ENCODE measurements around the gene FSTL5. TPM values are rescaled to one million over a fixed set of nuclear protein-coding genes. Genes with fewer than 3 reads are reported as not detected.

Gene FSTL5
- total RNA-seq, 1 experiment from 2014 or later, result not detected

DNA sequence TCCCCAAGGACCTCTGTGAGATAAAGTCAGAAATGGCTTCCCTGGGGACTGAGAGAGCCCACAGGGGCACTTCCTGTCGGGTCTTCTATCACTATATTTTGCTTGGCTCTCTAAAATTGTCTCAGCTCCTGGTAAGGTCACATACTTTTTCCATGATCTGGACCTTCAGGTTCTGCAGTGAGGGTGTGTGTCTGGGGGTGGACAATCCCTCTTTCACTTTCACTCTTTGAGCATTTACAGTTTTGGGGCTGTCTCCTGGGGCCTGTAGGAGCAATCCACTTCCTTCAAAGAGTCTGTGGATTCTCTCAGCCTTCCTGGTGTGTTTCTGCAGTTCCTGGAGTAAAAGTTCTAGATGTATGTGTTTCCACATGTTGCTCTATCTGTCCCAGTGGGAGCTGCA is 335.7 kb downstream of the FSTL5 start:
- Histone ChIP-seq H3K9me3 (ENCODE audit: control insufficient read depth, low read depth, low read length) (no peaks in the 10 kb centered on the region), H4K8ac (replicated peaks; ENCODE audit: insufficient read length, low read depth, low read length) (no peak overlapping the region), H2AK5ac (ENCODE audit: insufficient read length, low read length) (no peak overlapping the region), H3K23me2 (ENCODE audit: insufficient read length, low read depth, low read length, poor library complexity, severe bottlenecking) (no peaks in the 10 kb centered on the region), H2BK20ac (ENCODE audit: low read depth, low read length, poor library complexity, severe bottlenecking) (no peak overlapping the region), H3K27ac (ENCODE audit: insufficient read length, low read depth, low read length) (no peak overlapping the region), H3K23ac (ENCODE audit: insufficient read length, low read depth, low read length) (no peak overlapping the region), H3K79me1 (ENCODE audit: insufficient read depth, low read depth, low read length, poor library complexity, severe bottlenecking) (no peaks in the 10 kb centered on the region), H3K18ac (ENCODE audit: insufficient read length, low read depth, low read length) (no peak overlapping the region), H4K20me1 (ENCODE audit: control insufficient read depth, insufficient read depth, insufficient read length) (no peaks in the 10 kb centered on the region), H4K5ac (ENCODE audit: insufficient read length, low read depth, low read length) (no peak overlapping the region), H3K4me2 (ENCODE audit: insufficient read depth, insufficient read length, low read length) (no peak overlapping the region), H2BK120ac (ENCODE audit: low read depth, low read length, poor library complexity, severe bottlenecking) (no peak overlapping the region), H3K9ac (ENCODE audit: extremely low read depth, insufficient read length, low read length) (no peak overlapping the region), H4K91ac (ENCODE audit: insufficient read length, low read depth, low read length) (no peak overlapping the region), H2BK12ac (ENCODE audit: insufficient read length, low read depth, low read length) (no peak overlapping the region), H3K14ac (ENCODE audit: insufficient read depth, low read length) (no peak overlapping the region), H3T11ph (ENCODE audit: low read length) (no peak overlapping the region), H2BK5ac (ENCODE audit: insufficient read length, low read length) (no peak overlapping the region), H2BK15ac (ENCODE audit: low read depth, low read length) (no peak overlapping the region), H2AFZ (ENCODE audit: low read length) (no peak overlapping the region), H3K27me3 (ENCODE audit: insufficient read depth, low read length) (no peaks in the 10 kb centered on the region), H3K4me1 (ENCODE audit: insufficient read depth, low read length) (no peaks in the 10 kb centered on the region), H3K56ac (ENCODE audit: insufficient read length, low read depth, low read length) (no peak overlapping the region), H3K79me2 (ENCODE audit: insufficient read depth, low read length) (no peaks in the 10 kb centered on the region), H3K4ac (ENCODE audit: low read depth, low read length) (no peak overlapping the region)
- H3K4me1 Mint-ChIP-seq, result peaks cover 0 to 4% of the 10 kb centered on the region in 2 experiments; a peak in 2 of 4 replicates
- WGBS (ENCODE audit: extremely low coverage, insufficient read length, low lambda C conversion rate), result no CpG with 5 or more reads among the region's 1 CpG
- no peaks in the 10 kb centered on the region; a peak in 1 of 7 replicates for H3K36me3 Mint-ChIP-seq (ENCODE audit: insufficient read depth in 1 of 3, low read depth in 3 of 3)
- DNase-seq, result no peak
- peak overlapping the region in 1 of 3 experiments; percentile 39; a peak in 1 of 7 replicates for H3K27ac Mint-ChIP-seq
- H3K4me3 Mint-ChIP-seq, result no peak overlapping the region
- no peaks in the 10 kb centered on the region for H3K27me3 Mint-ChIP-seq (ENCODE audit: low read depth)
- peaks cover 0 to 3% of the 10 kb centered on the region in 2 experiments; a peak in 3 of 5 replicates for H3K9me3 Mint-ChIP-seq
- TF ChIP-seq, protein P1, sequence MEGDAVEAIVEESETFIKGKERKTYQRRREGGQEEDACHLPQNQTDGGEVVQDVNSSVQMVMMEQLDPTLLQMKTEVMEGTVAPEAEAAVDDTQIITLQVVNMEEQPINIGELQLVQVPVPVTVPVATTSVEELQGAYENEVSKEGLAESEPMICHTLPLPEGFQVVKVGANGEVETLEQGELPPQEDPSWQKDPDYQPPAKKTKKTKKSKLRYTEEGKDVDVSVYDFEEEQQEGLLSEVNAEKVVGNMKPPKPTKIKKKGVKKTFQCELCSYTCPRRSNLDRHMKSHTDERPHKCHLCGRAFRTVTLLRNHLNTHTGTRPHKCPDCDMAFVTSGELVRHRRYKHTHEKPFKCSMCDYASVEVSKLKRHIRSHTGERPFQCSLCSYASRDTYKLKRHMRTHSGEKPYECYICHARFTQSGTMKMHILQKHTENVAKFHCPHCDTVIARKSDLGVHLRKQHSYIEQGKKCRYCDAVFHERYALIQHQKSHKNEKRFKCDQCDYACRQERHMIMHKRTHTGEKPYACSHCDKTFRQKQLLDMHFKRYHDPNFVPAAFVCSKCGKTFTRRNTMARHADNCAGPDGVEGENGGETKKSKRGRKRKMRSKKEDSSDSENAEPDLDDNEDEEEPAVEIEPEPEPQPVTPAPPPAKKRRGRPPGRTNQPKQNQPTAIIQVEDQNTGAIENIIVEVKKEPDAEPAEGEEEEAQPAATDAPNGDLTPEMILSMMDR (conservative IDR thresholded peaks at IDR 0.05), result no peak

Data from H9 (cell line).